GM12878 (cell line): ENCODE measurements around the gene CST1.
"Not testable (repeated sequence)": the region's sequence is repeated elsewhere in the genome, so short reads cannot be mapped to it uniquely, and the experiment has no call there.

Source experiments
- CTCF ChIP-seq, 3 experiments: IDR thresholded peaks in 2 of 3; conservative IDR thresholded peaks in 1 of 3; 2 replicates each; pipeline ENCODE4 v1.5.1; 2011; ENCODE audit warnings: low read depth in 3 of 3, low read length in 3 of 3, mild to moderate bottlenecking in 3 of 3, control low read depth in 2 of 3, moderate library complexity in 2 of 3, inconsistent platforms in 1 of 3, mixed read lengths in 1 of 3; ENCODE audit not compliant: control insufficient read depth in 2 of 3, insufficient read depth in 1 of 3; ENCODE audit errors: extremely low read depth in 1 of 3
- PRDM15 ChIP-seq: fragments of 450-650 bp; formaldehyde crosslinking; IDR thresholded peaks from 2 replicates; pipeline ENCODE4 v1.4.0; 2020; ENCODE audit warnings: mild to moderate bottlenecking, moderate library complexity
- SPI1 ChIP-seq: IDR thresholded peaks from 2 replicates; pipeline ENCODE4 v1.6.1; 2011; ENCODE audit warnings: low read depth, mild to moderate bottlenecking, low read length, moderate library complexity, borderline replicate concordance; ENCODE audit not compliant: insufficient read depth
- TCF7 ChIP-seq: IDR thresholded peaks from 2 replicates; pipeline ENCODE4 v1.6.1; 2014; ENCODE audit warnings: antibody characterized with exemption, borderline replicate concordance

- TF ChIP-seq CTCF (IDR thresholded peaks at IDR 0.05 in 2 of 3, conservative IDR thresholded peaks at IDR 0.05 in 1 of 3; ENCODE audit: control insufficient read depth in 2 of 3, extremely low read depth in 1 of 3, insufficient read depth in 1 of 3, low read depth in 3 of 3, low read length in 3 of 3); TCF7; PRDM15 (CRISPR knock-in tag); SPI1: not testable (repeated sequence)
Observed at GRCh38 chr20:23747551-23747950, 3.2 kb downstream of the CST1 start.
